Memory B cell (primary cell): Measurements from ENCODE around the gene PRKCZ.

ENCODE experiments used
- ATAC-seq: fragments of 150-1000 bp; cut with Tn5 transposase; 2 replicates; pipeline ENCODE4 v1.10.0; 2021; ENCODE audit warnings: low read depth, mild to moderate bottlenecking, moderate library complexity
- DNase-seq, 2 donors: peaks; one replicate each; pipeline ENCODE4 v3.0.0; 2022; ENCODE audit warnings: low spot score in 2 of 2
- H3K27ac Mint-ChIP-seq: one replicate; pipeline ENCODE4 v1.8.0; 2022; ENCODE audit warnings: mild to moderate bottlenecking, moderate library complexity, mixed read lengths
- H3K27me3 Mint-ChIP-seq: one replicate; pipeline ENCODE4 v1.8.0; 2022; ENCODE audit warnings: mixed read lengths
- H3K36me3 Mint-ChIP-seq: one replicate; pipeline ENCODE4 v1.8.0; 2022; ENCODE audit warnings: mild to moderate bottlenecking, mixed read lengths
- H3K4me1 Mint-ChIP-seq: one replicate; pipeline ENCODE4 v1.8.0; 2022; ENCODE audit warnings: mixed read lengths
- H3K4me3 Mint-ChIP-seq: one replicate; pipeline ENCODE4 v1.8.0; 2022; ENCODE audit warnings: mild to moderate bottlenecking, moderate library complexity, mixed read lengths
- H3K9me3 Mint-ChIP-seq: one replicate; pipeline ENCODE4 v1.8.0; 2022; ENCODE audit warnings: mixed read lengths

Gene PRKCZ

DNA sequence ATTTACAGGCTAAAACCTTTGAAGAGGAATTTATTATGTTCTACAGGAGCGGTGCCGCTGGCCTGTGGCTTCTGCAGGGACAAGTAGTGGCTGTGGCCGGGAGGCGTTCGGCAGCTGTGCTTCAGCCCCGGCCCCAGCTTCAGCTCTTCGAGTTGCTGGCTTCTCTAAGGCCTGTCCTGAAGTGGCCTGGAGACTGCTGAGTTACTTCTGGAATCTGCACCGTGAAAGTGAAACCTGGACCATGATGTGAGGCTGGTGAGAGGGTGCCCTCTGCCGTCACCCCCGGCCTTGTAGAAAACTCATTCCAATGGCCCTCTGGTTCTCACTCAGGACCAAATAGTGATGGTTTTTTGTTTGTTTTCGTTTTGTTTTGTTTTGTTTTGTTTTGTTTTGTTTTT, 48.1 kb downstream of the PRKCZ start:
- H3K4me3 Mint-ChIP-seq, result no peak overlapping the region
- peaks cover 14% of the 10 kb centered on the region for H3K36me3 Mint-ChIP-seq
- H3K4me1 Mint-ChIP-seq, result peaks cover 24% of the 10 kb centered on the region
- H3K9me3 Mint-ChIP-seq, result peaks cover 4% of the 10 kb centered on the region
- DNase-seq (no peak), ATAC-seq (no peak)
- no peaks in the 10 kb centered on the region for H3K27me3 Mint-ChIP-seq
- H3K27ac Mint-ChIP-seq, result no peak overlapping the region

DNA sequence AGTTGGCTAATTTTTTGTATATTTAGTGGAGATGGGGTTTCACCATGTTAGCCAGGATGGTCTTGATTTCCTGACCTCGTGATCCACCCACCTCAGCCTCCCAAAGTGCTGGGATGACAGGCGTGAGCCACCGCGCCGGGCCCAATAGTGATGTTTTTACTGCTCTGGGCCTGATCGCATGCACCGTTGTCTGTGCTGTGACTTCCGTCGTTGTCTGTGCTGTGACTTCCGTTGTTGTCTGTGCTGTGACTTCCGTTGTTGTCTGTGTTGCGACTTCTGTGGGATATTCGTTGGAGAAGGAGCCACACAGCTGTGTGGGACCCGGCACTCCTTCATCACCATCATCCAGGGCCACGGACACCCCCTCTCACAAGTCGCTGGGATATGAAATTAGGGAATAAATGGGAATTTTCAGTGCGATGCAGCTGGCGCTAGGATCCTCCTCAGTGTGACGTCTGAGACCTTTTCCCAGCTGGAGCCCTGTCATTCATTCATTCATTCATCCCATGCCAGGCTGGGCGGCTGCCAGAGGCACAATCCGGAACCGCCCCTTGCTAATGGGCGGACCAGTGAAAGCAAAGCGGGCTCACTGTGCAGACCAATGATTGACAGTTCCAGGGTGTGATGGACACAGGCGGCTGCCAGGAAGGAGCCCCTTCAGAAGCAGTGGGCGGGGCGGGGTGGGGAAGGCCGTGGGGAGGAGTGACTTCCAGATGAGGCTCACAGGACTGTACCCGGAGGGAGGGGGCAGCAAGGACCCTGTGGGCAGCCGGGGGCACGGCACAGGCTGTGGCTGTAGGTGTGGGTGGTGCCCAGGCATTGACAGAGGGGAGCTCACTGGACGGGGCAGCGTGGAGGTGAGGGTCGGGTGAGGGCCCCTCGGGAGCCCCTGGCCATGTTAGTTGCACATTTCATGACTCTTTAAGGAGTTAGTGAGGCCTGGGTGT, 48.9 kb downstream of the PRKCZ start:
- Mint-ChIP-seq H3K4me1 (peaks cover 24% of the 10 kb centered on the region), H3K9me3 (peaks cover 4% of the 10 kb centered on the region), H3K27ac (no peak overlapping the region), H3K4me3 (no peak overlapping the region), H3K27me3 (no peaks in the 10 kb centered on the region), H3K36me3 (peaks cover 14% of the 10 kb centered on the region)
- ATAC-seq, result no peak
- DNase-seq, result no peak

DNA sequence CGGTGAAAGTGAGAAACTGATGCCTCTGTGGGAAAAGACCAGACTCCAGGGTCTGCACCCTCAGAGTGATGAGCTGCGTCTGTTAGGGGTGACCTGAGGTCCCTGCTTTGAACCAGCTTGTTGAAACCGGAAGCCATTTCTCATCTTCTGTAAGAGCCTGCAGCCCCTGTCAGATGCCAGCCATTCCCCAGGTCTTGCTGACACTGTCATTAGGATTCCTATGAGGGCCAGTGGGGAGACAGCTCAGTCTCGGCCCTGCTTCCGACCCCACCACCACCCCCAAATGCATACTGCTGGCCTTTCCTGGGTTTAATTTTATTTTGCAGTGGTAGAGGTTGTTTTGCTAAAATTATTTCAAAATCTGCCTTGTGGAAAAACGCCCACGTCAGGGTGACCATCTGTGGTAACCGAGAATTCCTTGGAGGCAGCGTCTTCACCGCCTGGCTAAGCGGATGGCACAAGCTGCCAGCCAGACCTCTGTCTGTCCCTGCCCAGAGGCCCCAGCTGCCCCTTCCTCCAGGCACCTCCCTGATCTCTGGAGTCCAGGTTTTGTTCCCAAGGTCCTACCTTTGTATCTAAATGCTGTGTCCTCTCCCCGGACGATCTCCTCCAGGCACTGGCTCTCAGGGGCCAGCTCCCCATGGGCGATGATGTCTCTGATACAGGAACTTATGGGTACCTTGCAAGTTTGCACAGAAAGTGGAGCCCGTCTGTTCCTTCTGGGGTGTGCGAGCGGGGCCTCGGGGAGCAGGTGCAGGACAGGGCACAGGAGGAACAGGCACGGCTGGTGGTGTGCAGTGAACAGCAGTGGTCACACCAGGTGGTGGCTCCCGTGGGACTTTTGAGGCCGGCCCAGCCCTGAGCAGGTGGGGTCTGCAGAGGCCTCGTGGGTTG, 49.9 kb downstream of the PRKCZ start:
- ATAC-seq, result peak; percentile 90
- H3K4me3 Mint-ChIP-seq, result peak overlapping the region; percentile 53

DNA sequence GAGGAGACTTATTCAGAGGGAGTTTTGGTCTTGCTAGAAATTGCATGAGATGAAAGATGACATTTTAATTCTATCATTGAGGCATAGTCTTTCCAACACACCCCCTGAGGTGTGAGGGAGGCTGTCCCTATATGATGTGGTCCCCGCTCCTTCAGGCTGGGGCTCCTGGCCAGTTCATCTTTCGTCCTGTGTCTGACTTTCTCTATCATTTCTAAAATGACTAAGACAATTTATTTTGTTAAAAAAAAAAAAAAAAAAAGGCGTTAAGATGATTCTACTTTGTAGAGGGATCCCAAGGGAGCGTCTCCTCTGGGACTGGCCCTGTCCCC, 50.5 kb downstream of the PRKCZ start:
- Mint-ChIP-seq H3K4me3 (peak overlapping the region; percentile 53), H3K9me3 (peaks cover 4% of the 10 kb centered on the region), H3K27me3 (no peaks in the 10 kb centered on the region), H3K4me1 (peaks cover 18% of the 10 kb centered on the region), H3K27ac (no peak overlapping the region), H3K36me3 (peaks cover 12% of the 10 kb centered on the region)
- no peak for ATAC-seq
- no peak for DNase-seq

More for the DNA sequence above, 49.9 kb downstream of the PRKCZ start:
- DNase-seq, result peak in 1 of 2 donors; percentile 26
- peaks cover 19% of the 10 kb centered on the region for H3K4me1 Mint-ChIP-seq
- H3K36me3 Mint-ChIP-seq, result peaks cover 12% of the 10 kb centered on the region
- peaks cover 4% of the 10 kb centered on the region for H3K9me3 Mint-ChIP-seq
- peak overlapping the region; percentile 26 for H3K27ac Mint-ChIP-seq
- no peaks in the 10 kb centered on the region for H3K27me3 Mint-ChIP-seq

DNA sequence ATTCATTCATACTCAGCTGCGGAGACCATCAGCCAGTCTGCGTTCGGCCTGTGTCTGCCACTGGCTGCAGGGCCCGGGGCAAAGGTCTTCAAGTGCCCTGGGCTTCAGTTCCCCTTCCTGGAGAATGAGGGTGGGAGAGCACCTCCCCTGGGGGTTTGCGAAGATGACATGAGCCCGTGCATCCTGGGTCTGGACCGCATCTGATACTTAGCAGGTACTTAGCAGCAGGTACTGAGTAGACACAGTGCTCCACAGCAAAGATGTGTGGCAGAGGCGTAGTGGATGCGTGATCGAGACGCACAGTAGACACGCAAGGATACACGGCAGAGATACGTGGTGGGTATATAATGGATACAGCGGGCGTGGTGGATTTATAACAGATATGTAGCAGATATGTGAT, 51.3 kb downstream of the PRKCZ start:
- no peak overlapping the region for H3K4me3 Mint-ChIP-seq
- H3K9me3 Mint-ChIP-seq, result peaks cover 4% of the 10 kb centered on the region
- no peak overlapping the region for H3K27ac Mint-ChIP-seq
- no peak for ATAC-seq
- no peak for DNase-seq
- no peaks in the 10 kb centered on the region for H3K27me3 Mint-ChIP-seq
- peaks cover 18% of the 10 kb centered on the region for H3K4me1 Mint-ChIP-seq
- H3K36me3 Mint-ChIP-seq, result peaks cover 12% of the 10 kb centered on the region

DNA sequence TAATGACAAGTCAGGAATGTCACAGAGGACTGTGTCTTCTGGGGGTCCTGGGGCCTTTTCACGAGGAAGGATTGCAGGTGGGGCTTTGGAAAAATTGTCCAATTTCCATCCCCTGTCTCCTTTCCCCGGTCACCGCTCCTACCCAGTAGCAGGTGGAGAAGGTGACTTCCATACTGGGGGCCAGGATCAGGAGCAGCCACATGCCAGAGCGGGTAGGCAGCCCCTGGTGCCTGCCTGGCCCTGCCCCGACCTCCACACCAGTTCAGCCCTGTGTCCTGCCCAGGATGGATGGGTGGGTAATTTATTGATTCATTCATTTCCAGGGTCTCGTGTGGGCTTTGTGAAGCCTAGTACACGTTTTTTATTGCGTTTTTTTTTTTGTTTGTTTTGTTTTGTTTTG, 51.7 kb downstream of the PRKCZ start:
- Mint-ChIP-seq H3K4me3 (no peak overlapping the region), H3K27ac (no peak overlapping the region)

DNA sequence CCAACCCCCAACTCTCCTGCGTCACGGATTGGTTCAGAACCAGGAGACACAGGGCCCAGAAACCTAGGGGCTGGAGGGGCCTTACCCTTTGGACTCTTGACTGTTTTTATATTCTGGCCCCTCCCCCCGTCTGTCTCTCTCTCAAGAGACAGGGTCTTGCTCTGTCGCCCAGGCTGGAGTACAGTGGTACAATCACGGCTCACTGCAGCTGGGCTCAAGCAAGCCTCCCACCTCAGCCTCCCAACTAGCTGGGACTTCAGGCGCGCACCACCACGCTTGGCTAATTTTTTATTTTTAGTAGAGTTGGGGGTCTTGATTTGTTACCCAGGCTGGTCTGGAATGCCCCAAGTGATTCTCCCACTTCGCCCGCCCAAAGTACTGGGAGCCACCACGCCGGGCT, 52.5 kb downstream of the PRKCZ start:
- Mint-ChIP-seq H3K27ac (no peak overlapping the region), H3K36me3 (peaks cover 12% of the 10 kb centered on the region), H3K9me3 (peaks cover 3% of the 10 kb centered on the region), H3K4me3 (no peak overlapping the region), H3K27me3 (no peaks in the 10 kb centered on the region), H3K4me1 (peaks cover 17% of the 10 kb centered on the region)
- no peak for DNase-seq
- no peak for ATAC-seq

More for the DNA sequence above, 51.7 kb downstream of the PRKCZ start:
- no peak for ATAC-seq
- Mint-ChIP-seq H3K27me3 (no peaks in the 10 kb centered on the region), H3K4me1 (peaks cover 18% of the 10 kb centered on the region), H3K36me3 (peaks cover 12% of the 10 kb centered on the region), H3K9me3 (peaks cover 4% of the 10 kb centered on the region)
- no peak for DNase-seq

DNA sequence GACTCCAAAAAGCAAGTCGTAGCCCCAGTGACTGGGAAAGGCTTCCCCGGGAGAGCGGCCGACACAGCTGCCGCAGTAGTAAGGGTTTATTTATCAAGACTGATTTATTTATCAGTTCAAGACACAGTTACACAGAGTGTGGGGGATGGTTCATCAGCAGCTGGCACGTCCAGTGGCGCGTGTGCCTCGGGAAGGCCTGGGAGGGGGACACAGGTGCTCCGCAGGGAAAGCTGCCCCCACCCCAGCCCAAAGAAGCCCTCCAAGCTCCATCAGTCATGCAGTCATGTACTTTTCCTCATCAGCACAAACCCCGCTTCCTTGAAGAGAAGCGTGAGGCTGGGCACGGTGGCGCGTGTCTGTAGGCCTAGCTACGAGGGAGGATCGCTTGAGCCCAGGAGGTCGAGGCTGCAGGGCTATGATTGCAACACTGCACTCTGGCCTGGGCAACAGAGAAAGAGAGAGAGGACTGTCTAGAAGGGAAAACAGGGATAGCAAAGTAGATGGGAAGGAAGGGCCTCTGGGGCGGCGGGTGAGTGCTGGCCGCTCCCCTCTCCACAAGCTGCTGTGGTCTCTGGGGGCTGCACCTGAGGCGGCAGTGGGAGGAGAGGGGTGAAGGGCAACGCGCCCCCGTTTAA, 53.2 kb downstream of the PRKCZ start:
- Mint-ChIP-seq H3K27ac (no peak overlapping the region), H3K36me3 (peaks cover 9% of the 10 kb centered on the region), H3K4me3 (no peak overlapping the region), H3K4me1 (peaks cover 14% of the 10 kb centered on the region), H3K27me3 (no peaks in the 10 kb centered on the region), H3K9me3 (no peaks in the 10 kb centered on the region)
- ATAC-seq (no peak), DNase-seq (no peak)

DNA sequence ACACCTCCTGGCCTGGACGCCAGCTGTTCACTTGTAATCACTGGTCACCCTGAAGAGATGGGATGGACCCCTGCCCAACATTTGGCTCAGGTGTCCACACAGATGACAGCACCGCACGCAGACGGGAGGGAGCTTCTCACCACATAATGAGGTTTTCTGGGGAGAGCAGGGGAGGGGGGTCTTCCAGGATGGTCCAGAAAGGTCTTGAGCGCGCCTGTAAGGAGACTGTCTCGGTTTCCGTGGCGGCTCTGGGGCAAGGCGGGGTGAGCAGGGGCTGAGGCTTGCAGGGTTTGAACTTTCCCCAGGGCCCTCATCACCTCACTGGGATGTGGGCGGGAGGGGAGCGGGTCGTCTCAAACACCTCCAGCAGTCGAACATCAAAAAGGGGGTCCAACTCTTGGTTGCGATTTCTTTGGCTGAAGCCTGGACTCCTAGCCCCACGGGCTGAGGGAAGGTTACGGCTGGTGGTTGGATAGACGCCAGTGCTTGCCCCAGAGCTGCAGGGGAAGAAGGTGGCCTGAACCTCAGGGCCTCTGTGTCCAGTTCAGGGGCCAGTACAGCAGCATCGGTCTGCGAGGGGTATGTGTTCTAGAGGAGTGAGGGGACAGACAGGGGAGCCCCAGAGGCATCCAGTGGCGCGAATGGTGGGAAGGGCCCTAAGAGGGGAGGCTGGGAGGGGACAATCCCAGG, 53.8 kb downstream of the PRKCZ start:
- Mint-ChIP-seq H3K9me3 (no peaks in the 10 kb centered on the region), H3K27me3 (no peaks in the 10 kb centered on the region), H3K4me1 (peaks cover 14% of the 10 kb centered on the region), H3K36me3 (peaks cover 6% of the 10 kb centered on the region), H3K4me3 (no peak overlapping the region), H3K27ac (no peak overlapping the region)
- no peak for ATAC-seq
- DNase-seq, result no peak

DNA sequence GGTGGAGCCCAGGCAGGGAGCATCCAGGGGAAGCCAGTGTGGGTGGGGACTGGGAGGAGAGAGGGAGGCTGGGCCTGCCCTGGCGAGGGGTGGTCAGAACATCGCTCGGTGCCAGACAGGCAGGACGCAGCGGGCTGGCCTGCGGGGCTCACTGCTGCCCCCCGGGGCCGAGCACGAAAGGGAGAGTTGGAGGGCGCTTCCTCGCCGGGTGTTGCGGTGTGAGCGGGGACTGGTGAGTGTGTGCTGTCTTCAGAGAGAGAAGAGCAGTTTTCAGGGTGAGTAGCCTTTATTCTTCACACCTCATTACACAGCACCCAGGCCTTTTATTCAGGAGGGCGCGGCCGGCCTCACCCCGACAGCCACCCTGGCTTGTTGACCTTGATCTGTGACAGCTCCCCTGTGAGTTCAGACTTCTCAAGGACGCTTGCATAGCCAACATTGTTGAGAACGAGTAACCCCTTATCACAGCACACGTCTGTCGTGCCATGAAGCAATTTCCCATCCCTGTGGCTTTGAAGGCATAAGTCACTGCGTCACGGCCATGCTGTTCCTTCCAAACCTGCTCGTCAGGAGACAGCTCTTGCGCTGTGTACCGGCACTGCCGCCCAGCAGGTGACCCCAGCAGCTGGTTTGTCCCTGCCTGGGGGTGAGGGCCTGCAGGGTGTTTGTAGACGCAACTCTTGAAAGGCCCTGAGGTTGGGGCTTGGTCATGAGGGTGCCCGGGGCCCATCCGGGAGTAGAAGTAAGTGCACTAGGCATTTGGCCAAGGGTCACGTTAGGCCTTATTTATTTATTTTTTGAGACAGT, 54.6 kb downstream of the PRKCZ start:
- Mint-ChIP-seq H3K9me3 (no peaks in the 10 kb centered on the region), H3K27ac (no peak overlapping the region), H3K4me3 (no peak overlapping the region), H3K27me3 (no peaks in the 10 kb centered on the region), H3K4me1 (peaks cover 14% of the 10 kb centered on the region), H3K36me3 (peaks cover 6% of the 10 kb centered on the region)
- DNase-seq (no peak), ATAC-seq (no peak)

DNA sequence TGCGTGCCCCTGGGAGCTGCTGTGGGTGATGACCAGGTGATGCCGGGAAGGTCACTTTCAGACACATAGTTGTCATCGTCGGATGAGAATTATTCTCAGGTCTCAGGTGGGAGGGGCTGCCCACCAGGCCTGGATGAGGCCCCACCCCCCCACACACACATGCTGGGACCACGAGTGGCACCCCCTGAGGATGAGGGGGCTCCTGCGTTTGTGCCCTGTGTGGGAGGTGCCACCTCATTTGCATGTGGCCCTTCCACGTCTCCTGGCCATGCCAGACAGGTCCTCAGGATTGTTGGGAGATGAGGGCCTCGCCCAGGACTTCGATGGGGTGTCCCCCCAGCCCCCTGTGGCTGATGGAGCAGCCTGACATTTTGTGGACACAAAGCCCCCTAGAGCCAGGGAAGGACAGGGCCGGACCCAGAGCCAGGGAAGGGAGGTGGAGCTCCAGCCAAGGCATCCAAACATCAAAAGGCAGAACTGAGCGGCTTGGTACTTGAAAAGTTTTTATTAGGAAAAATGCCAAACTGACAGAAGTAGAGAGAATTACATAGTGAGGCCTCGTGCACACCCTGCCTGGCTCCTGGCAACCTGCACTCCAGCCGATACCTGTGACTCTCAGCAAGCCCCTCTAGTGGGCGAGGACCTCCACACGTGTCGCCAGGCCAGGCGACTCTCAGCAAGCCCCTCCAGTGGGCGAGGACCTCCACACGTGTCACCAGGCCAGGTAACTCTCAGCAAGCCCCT, 55.7 kb downstream of the PRKCZ start:
- Mint-ChIP-seq H3K9me3 (no peaks in the 10 kb centered on the region), H3K27ac (no peak overlapping the region), H3K4me3 (no peak overlapping the region), H3K4me1 (peaks cover 6% of the 10 kb centered on the region), H3K36me3 (peaks cover 6% of the 10 kb centered on the region), H3K27me3 (no peaks in the 10 kb centered on the region)
- no peak for ATAC-seq
- no peak for DNase-seq

DNA sequence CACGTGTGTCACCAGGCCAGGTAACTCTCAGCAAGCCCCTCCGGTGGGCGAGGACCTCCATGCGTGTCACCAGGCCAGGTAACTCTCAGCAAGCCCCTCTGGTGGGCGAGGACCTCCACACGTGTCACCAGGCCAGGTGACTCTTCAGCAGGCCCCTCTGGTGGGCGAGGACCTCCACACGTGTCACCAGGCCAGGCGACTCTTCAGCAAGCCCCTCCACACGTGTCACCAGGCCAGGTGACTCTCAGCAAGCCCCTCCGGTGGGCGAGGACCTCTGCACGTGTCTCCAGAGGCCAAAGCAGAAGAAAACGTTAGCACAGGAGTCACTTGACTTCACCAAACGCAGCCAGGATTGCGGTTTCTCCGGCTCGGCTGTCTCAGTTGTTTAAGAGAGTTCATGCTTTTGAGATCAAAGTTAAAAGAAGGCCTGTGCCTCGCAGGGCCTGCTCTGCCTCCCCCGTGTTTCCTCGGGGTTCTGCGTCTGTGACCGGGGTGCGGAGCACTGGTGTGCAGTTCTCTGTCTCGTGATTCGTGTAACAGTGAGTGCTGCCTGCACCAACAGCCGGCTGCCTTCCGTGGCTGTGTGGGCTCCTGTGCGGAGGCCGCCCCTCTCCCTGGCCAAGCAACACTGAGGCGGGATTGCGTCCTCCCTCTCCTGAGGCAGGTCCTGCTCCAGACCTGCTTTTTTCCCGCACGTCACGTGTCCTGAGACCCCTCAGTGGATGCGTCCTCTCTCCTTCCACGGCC, 56.6 kb downstream of the PRKCZ start:
- DNase-seq (no peak), ATAC-seq (no peak)
- H3K4me3 Mint-ChIP-seq, result no peak overlapping the region
- no peak overlapping the region for H3K27ac Mint-ChIP-seq
- no peaks in the 10 kb centered on the region for H3K9me3 Mint-ChIP-seq
- H3K4me1 Mint-ChIP-seq, result peaks cover under 1% of the 10 kb centered on the region
- peaks cover 2% of the 10 kb centered on the region for H3K36me3 Mint-ChIP-seq
- H3K27me3 Mint-ChIP-seq, result no peaks in the 10 kb centered on the region
